GM23338 (cell line): ENCODE results near the gene SLC25A26. TPM values are rescaled to one million over a fixed set of nuclear protein-coding genes. Genes with fewer than 3 reads are reported as not detected.

ENCODE experiments used
- ATAC-seq: fragments of 200-7000 bp; cut with Tn5 transposase; 3 replicates; pipeline ENCODE4 v1.9.1; 2020
- DNase-seq: peaks from one replicate; pipeline ENCODE4 v3.0.0-alpha.2; 2015; ENCODE audit warnings: low spot score
- H2AFZ ChIP-seq: fragments of 200-600 bp; sonication (generic); 2 replicates; pipeline ENCODE4 v1.8.0; 2016; ENCODE audit warnings: antibody characterized with exemption, mild to moderate bottlenecking, moderate library complexity
- H3F3A ChIP-seq: fragments of 200-600 bp; sonication (generic); replicated peaks from 2 replicates; pipeline ENCODE4 v1.8.0; 2017; ENCODE audit warnings: antibody characterized with exemption, mixed run types, low read depth
- H3K27ac ChIP-seq: fragments of 200-600 bp; sonication (generic); 2 replicates; pipeline ENCODE4 v1.6.1; 2016; ENCODE audit warnings: low read depth
- H3K27me3 ChIP-seq: fragments of 200-600 bp; sonication (generic); 2 replicates; pipeline ENCODE4 v1.8.0; 2016; ENCODE audit warnings: mild to moderate bottlenecking, mixed run types, moderate library complexity; ENCODE audit not compliant: insufficient read depth
- H3K36me3 ChIP-seq: fragments of 200-600 bp; sonication (generic); 2 replicates; pipeline ENCODE4 v1.8.0; 2016; ENCODE audit warnings: mild to moderate bottlenecking; ENCODE audit not compliant: insufficient read depth
- H3K4me1 ChIP-seq: fragments of 200-600 bp; sonication (generic); 2 replicates; pipeline ENCODE4 v1.8.0; 2016; ENCODE audit warnings: mild to moderate bottlenecking, moderate library complexity; ENCODE audit not compliant: insufficient read depth
- H3K4me2 ChIP-seq: fragments of 200-600 bp; sonication (generic); 2 replicates; pipeline ENCODE4 v1.7.1; 2017; ENCODE audit warnings: mixed run types
- H3K4me3 ChIP-seq: fragments of 200-600 bp; sonication (generic); 2 replicates; pipeline ENCODE4 v1.6.1; 2016; ENCODE audit warnings: mixed run types
- H3K79me2 ChIP-seq: fragments of 200-600 bp; sonication (generic); replicated peaks from 2 replicates; pipeline ENCODE4 v1.8.0; 2017; ENCODE audit warnings: mild to moderate bottlenecking; ENCODE audit not compliant: insufficient read depth
- H3K9me2 ChIP-seq: fragments of 200-600 bp; sonication (generic); 2 replicates; pipeline ENCODE4 v1.8.0; 2017; ENCODE audit not compliant: insufficient read depth
- H4K20me1 ChIP-seq: fragments of 200-600 bp; sonication (generic); replicated peaks from 2 replicates; pipeline ENCODE4 v1.8.0; 2017; ENCODE audit warnings: mild to moderate bottlenecking; ENCODE audit not compliant: insufficient read depth
- H3K27ac Mint-ChIP-seq: 2 replicates; pipeline ENCODE4 v1.8.0; 2020; ENCODE audit warnings: inconsistent platforms, mild to moderate bottlenecking, moderate library complexity, mixed read lengths
- H3K27me3 Mint-ChIP-seq: 3 replicates; pipeline ENCODE4 v1.8.0; 2022; ENCODE audit warnings: low read depth, mild to moderate bottlenecking, moderate library complexity, mixed read lengths, inconsistent platforms; ENCODE audit not compliant: insufficient read depth, poor library complexity
- H3K36me3 Mint-ChIP-seq: 3 replicates; pipeline ENCODE4 v1.8.0; 2021; ENCODE audit warnings: low read depth, mild to moderate bottlenecking, inconsistent platforms, moderate library complexity, mixed read lengths
- H3K4me1 Mint-ChIP-seq: 3 replicates; pipeline ENCODE4 v1.8.0; 2020; ENCODE audit warnings: mild to moderate bottlenecking, inconsistent platforms, mixed read lengths
- H3K4me3 Mint-ChIP-seq: 3 replicates; pipeline ENCODE4 v1.8.0; 2021; ENCODE audit warnings: moderate library complexity, mild to moderate bottlenecking, inconsistent platforms, mixed read lengths
- H3K9me3 Mint-ChIP-seq: 3 replicates; pipeline ENCODE4 v1.8.0; 2020; ENCODE audit warnings: moderate library complexity, mild to moderate bottlenecking, inconsistent platforms, mixed read lengths
- CREB1 ChIP-seq: fragments of 250-450 bp; sonication (Bioruptor Pico); IDR thresholded peaks from 2 replicates; pipeline ENCODE4 v1.5.0; 2020; ENCODE audit warnings: low read depth, mild to moderate bottlenecking, moderate library complexity
- CTCF ChIP-seq, 2 experiments: fragments of 200-600 bp in 1 of 2; sonication (generic) in 1 of 2; conservative IDR thresholded peaks; 2 replicates each; pipeline versions ENCODE4 v1.5.1 to v1.6.1; 2016 to 2017; ENCODE audit warnings: antibody characterized with exemption in 2 of 2, low read depth in 2 of 2, mild to moderate bottlenecking in 2 of 2, moderate library complexity in 1 of 2
- ETS1 ChIP-seq: IDR thresholded peaks from 2 replicates; pipeline ENCODE4 v1.6.1; 2016; ENCODE audit warnings: antibody characterized with exemption
- EZH2 ChIP-seq: fragments of 200-600 bp; sonication (generic); IDR thresholded peaks from one replicate; pipeline ENCODE4 v1.8.0; 2017; ENCODE audit warnings: antibody characterized with exemption, mild to moderate bottlenecking, low read depth; ENCODE audit not compliant: unreplicated experiment
- EZH2phosphoT487 ChIP-seq: fragments of 200-600 bp; sonication (generic); IDR thresholded peaks from one replicate; pipeline ENCODE4 v1.8.1; 2018; ENCODE audit warnings: antibody characterized with exemption; ENCODE audit not compliant: unreplicated experiment
- JUNB ChIP-seq: IDR thresholded peaks from one replicate; pipeline ENCODE4 v1.6.1; 2016; ENCODE audit warnings: antibody characterized with exemption; ENCODE audit not compliant: unreplicated experiment
- NANOG ChIP-seq: IDR thresholded peaks from 2 replicates; pipeline ENCODE4 v1.6.1; 2016; ENCODE audit warnings: antibody characterized with exemption, borderline replicate concordance
- POLR2AphosphoS5 ChIP-seq: IDR thresholded peaks from 2 replicates; pipeline ENCODE4 v1.6.1; 2016; ENCODE audit warnings: antibody characterized with exemption, low read depth
- STAT1 ChIP-seq: IDR thresholded peaks from one replicate; pipeline ENCODE4 v1.6.1; 2016; ENCODE audit warnings: antibody characterized with exemption; ENCODE audit not compliant: unreplicated experiment
- ZNF114 ChIP-seq: fragments of 250-450 bp; sonication (Bioruptor Pico); IDR thresholded peaks from 2 replicates; pipeline ENCODE4 v1.5.0; 2020; ENCODE audit warnings: mild to moderate bottlenecking, moderate library complexity
- ZNF331 ChIP-seq: fragments of 250-450 bp; sonication (Bioruptor Pico); IDR thresholded peaks from 2 replicates; pipeline ENCODE4 v1.5.0; 2020; ENCODE audit warnings: low read depth, mild to moderate bottlenecking, moderate library complexity
- ZNF462 ChIP-seq: fragments of 250-450 bp; sonication (Bioruptor Pico); IDR thresholded peaks from 2 replicates; pipeline ENCODE4 v1.5.0; 2020; ENCODE audit warnings: mild to moderate bottlenecking, moderate library complexity
- polyA plus RNA-seq: library from polyadenylated mRNA; unstranded; fragments of >200 nt; fragmentation: Nextera tagmentation; extraction: Ambion mirVana; gene quantifications from 2 replicates; pipeline ENCODE4 v1.2.1, GENCODE V29; 2016
- total RNA-seq: library from RNA; depleted of rRNA; stranded (reverse); fragments of >200 nt; shearing (Covaris generic); gene quantifications from 2 replicates; pipeline ENCODE4 v1.2.3, GENCODE V29; 2014
- TF ChIP-seq, protein P1 (sequence below): IDR thresholded peaks from one replicate; pipeline ENCODE4 v1.6.1; 2018; ENCODE audit warnings: antibody characterized with exemption; ENCODE audit not compliant: unreplicated experiment

SLC25A26 gene
- total and polyA plus RNA-seq, 2 experiments from 2014 or later: 24.8 to 40.2 TPM

- no peaks in the 10 kb centered on the region for H3K27me3 Mint-ChIP-seq
- DNase-seq: no peak
- H3K79me2 ChIP-seq: no peaks in the 10 kb centered on the region
- H3K36me3 Mint-ChIP-seq: no peaks in the 10 kb centered on the region
- no peaks in the 10 kb centered on the region for H3K36me3 ChIP-seq
- TF ChIP-seq CTCF (conservative IDR thresholded peaks at IDR 0.05; ENCODE audit: low read depth in 2 of 2) (no peak), CREB1 (CRISPR knock-in tag) (no peak), STAT1 (no peak), ZNF462 (no peak), ETS1 (no peak), POLR2AphosphoS5 (no peak), ZNF331 (CRISPR knock-in tag) (no peak), EZH2phosphoT487 (no peak), EZH2 (no peak), NANOG (no peak), JUNB (no peak), ZNF114 (no peak)
- TF ChIP-seq, protein P1, sequence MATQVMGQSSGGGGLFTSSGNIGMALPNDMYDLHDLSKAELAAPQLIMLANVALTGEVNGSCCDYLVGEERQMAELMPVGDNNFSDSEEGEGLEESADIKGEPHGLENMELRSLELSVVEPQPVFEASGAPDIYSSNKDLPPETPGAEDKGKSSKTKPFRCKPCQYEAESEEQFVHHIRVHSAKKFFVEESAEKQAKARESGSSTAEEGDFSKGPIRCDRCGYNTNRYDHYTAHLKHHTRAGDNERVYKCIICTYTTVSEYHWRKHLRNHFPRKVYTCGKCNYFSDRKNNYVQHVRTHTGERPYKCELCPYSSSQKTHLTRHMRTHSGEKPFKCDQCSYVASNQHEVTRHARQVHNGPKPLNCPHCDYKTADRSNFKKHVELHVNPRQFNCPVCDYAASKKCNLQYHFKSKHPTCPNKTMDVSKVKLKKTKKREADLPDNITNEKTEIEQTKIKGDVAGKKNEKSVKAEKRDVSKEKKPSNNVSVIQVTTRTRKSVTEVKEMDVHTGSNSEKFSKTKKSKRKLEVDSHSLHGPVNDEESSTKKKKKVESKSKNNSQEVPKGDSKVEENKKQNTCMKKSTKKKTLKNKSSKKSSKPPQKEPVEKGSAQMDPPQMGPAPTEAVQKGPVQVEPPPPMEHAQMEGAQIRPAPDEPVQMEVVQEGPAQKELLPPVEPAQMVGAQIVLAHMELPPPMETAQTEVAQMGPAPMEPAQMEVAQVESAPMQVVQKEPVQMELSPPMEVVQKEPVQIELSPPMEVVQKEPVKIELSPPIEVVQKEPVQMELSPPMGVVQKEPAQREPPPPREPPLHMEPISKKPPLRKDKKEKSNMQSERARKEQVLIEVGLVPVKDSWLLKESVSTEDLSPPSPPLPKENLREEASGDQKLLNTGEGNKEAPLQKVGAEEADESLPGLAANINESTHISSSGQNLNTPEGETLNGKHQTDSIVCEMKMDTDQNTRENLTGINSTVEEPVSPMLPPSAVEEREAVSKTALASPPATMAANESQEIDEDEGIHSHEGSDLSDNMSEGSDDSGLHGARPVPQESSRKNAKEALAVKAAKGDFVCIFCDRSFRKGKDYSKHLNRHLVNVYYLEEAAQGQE: no peak
- H3K9me3 Mint-ChIP-seq: no peaks in the 10 kb centered on the region
- no peak overlapping the region for H3K4me3 ChIP-seq
- H3K4me2 ChIP-seq: no peak overlapping the region
- peaks cover 15% of the 10 kb centered on the region for H3K4me1 ChIP-seq
- no peak overlapping the region for H3K27ac Mint-ChIP-seq
- H4K20me1 ChIP-seq: no peaks in the 10 kb centered on the region
- H2AFZ ChIP-seq: no peak overlapping the region
- no peaks in the 10 kb centered on the region for H3F3A ChIP-seq
- no peak overlapping the region for H3K4me3 Mint-ChIP-seq
- no peak overlapping the region for H3K27ac ChIP-seq
- no peaks in the 10 kb centered on the region for H3K27me3 ChIP-seq
- H3K9me2 ChIP-seq: no peaks in the 10 kb centered on the region
- ATAC-seq: no peak
- peaks cover 10% of the 10 kb centered on the region for H3K4me1 Mint-ChIP-seq
These were observed 134.6 kb downstream of the SLC25A26 start for GRCh38 chr3:66355394-66355793.
